ENCODE results near the gene ZBTB20. TPM values are rescaled to one million over a fixed set of nuclear protein-coding genes. Genes with fewer than 3 reads are reported as not detected.

Gene ZBTB20
- total RNA-seq, 1 experiment from 2014 or later = 3.7 TPM

GRCh38 chr3:114834175-114834940, 312.7 kb downstream of the ZBTB20 start:
- no peak overlapping the region for H3K27ac ChIP-seq (ENCODE audit: low read length)
- H3K9me3 ChIP-seq (ENCODE audit: low read length) = no peaks in the 10 kb centered on the region
- H3K79me2 ChIP-seq (ENCODE audit: low read length) = no peaks in the 10 kb centered on the region
- H4K20me1 ChIP-seq (ENCODE audit: low read length) = no peaks in the 10 kb centered on the region
- intact Hi-C loops (cut with micrococcal nuclease) = no loop called here
- no peaks in the 10 kb centered on the region for H3K4me1 ChIP-seq (ENCODE audit: insufficient read depth, low read length)
- TF ChIP-seq, protein P1, sequence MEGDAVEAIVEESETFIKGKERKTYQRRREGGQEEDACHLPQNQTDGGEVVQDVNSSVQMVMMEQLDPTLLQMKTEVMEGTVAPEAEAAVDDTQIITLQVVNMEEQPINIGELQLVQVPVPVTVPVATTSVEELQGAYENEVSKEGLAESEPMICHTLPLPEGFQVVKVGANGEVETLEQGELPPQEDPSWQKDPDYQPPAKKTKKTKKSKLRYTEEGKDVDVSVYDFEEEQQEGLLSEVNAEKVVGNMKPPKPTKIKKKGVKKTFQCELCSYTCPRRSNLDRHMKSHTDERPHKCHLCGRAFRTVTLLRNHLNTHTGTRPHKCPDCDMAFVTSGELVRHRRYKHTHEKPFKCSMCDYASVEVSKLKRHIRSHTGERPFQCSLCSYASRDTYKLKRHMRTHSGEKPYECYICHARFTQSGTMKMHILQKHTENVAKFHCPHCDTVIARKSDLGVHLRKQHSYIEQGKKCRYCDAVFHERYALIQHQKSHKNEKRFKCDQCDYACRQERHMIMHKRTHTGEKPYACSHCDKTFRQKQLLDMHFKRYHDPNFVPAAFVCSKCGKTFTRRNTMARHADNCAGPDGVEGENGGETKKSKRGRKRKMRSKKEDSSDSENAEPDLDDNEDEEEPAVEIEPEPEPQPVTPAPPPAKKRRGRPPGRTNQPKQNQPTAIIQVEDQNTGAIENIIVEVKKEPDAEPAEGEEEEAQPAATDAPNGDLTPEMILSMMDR (conservative IDR thresholded peaks at IDR 0.05; ENCODE audit: low read depth, low read length) = no peak
- TF ChIP-seq EZH2 (IDR thresholded peaks at IDR 0.05; ENCODE audit: low read length, unreplicated experiment) (no peak), EZH2phosphoT487 (IDR thresholded peaks at IDR 0.05; ENCODE audit: borderline replicate concordance, low read length) (no peak)
- H3K9me2 ChIP-seq (replicated peaks; ENCODE audit: low read length) = no peaks in the 10 kb centered on the region
- H3K36me3 ChIP-seq (ENCODE audit: low read depth, low read length) = no peaks in the 10 kb centered on the region
- no peak overlapping the region for H3K4me2 ChIP-seq (ENCODE audit: low read length)
- H3F3A ChIP-seq (ENCODE audit: low read length, unreplicated experiment) = no peaks in the 10 kb centered on the region
- no peaks in the 10 kb centered on the region for H3K27me3 ChIP-seq (ENCODE audit: low read length)
- H3K9ac ChIP-seq (ENCODE audit: low read length) = no peak overlapping the region
- no peak overlapping the region for H3K4me3 ChIP-seq (ENCODE audit: low read length)
- POLR2A ChIA-PET (ENCODE audit: unreplicated experiment) = no interaction called here
- CTCF ChIA-PET = no interaction called here
- H2AFZ ChIP-seq (ENCODE audit: low read length) = no peak overlapping the region
- ATAC-seq (no peak), DNase-seq (no peak)
- no TSS peak for BruUV-seq (replicated peaks)

GRCh38 chr3:114831861-114832260, 315.2 kb downstream of the ZBTB20 start:
- POLR2A ChIA-PET (ENCODE audit: unreplicated experiment) = no interaction called here
- Histone ChIP-seq H3K4me3 (ENCODE audit: low read length) (no peak overlapping the region), H3K9me2 (replicated peaks; ENCODE audit: low read length) (no peaks in the 10 kb centered on the region), H2AFZ (ENCODE audit: low read length) (no peak overlapping the region), H3K27me3 (ENCODE audit: low read length) (no peaks in the 10 kb centered on the region), H3K9me3 (ENCODE audit: low read length) (no peaks in the 10 kb centered on the region), H3F3A (ENCODE audit: low read length, unreplicated experiment) (no peaks in the 10 kb centered on the region), H3K4me1 (ENCODE audit: insufficient read depth, low read length) (no peaks in the 10 kb centered on the region), H3K27ac (ENCODE audit: low read length) (no peak overlapping the region), H3K79me2 (ENCODE audit: low read length) (no peaks in the 10 kb centered on the region), H3K4me2 (ENCODE audit: low read length) (no peak overlapping the region), H3K36me3 (ENCODE audit: low read depth, low read length) (no peaks in the 10 kb centered on the region), H3K9ac (ENCODE audit: low read length) (no peak overlapping the region), H4K20me1 (ENCODE audit: low read length) (no peaks in the 10 kb centered on the region)
- CTCF ChIA-PET = no interaction called here
- ATAC-seq (no peak), DNase-seq (no peak)
- TF ChIP-seq EZH2 (IDR thresholded peaks at IDR 0.05; ENCODE audit: low read length, unreplicated experiment) = no peak
- TF ChIP-seq, protein P1 (conservative IDR thresholded peaks at IDR 0.05; ENCODE audit: low read depth, low read length) = no peak
- no peak for TF ChIP-seq EZH2phosphoT487 (IDR thresholded peaks at IDR 0.05; ENCODE audit: borderline replicate concordance, low read length)
- no TSS peak for BruUV-seq (replicated peaks)
- intact Hi-C loops (cut with micrococcal nuclease) = no loop called here

DNA sequence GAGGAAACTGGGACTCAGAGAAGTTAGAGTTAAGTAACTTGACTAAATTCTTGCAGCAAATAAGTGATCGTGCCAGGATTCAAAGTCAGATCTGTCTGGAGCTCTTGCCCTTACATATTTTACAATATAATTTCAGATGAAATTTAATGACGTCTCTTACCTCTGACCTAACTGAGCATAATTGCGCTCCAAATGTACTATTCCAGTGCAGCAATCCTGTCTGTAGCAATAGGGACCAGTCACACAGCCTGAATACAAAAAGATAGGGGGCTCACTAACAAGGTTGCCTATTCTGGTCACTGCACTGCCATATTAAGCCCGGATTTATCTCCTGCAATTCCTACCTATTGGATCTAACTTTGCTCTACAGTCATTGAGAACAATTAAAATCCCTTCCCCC, 316.4 kb downstream of the ZBTB20 start:
- no peak overlapping the region for H2AFZ ChIP-seq (ENCODE audit: low read length)
- ChIA-PET CTCF (interaction anchor here (0.6 kb wide), 1 partner anchor 714 kb away, joined by 3 read pairs; no protein-coding TSS in a partner anchor), POLR2A (ENCODE audit: unreplicated experiment) (no interaction called here)
- no peak overlapping the region for H3K4me2 ChIP-seq (ENCODE audit: low read length)
- H3K79me2 ChIP-seq (ENCODE audit: low read length) = no peaks in the 10 kb centered on the region
- TF ChIP-seq EZH2 (IDR thresholded peaks at IDR 0.05; ENCODE audit: low read length, unreplicated experiment) (no peak), EZH2phosphoT487 (IDR thresholded peaks at IDR 0.05; ENCODE audit: borderline replicate concordance, low read length) (no peak)
- TF ChIP-seq, protein P1 (conservative IDR thresholded peaks at IDR 0.05; ENCODE audit: low read depth, low read length) = no peak
- no peaks in the 10 kb centered on the region for H4K20me1 ChIP-seq (ENCODE audit: low read length)
- H3K36me3 ChIP-seq (ENCODE audit: low read depth, low read length) = no peaks in the 10 kb centered on the region
- no peaks in the 10 kb centered on the region for H3K27me3 ChIP-seq (ENCODE audit: low read length)
- H3K4me3 ChIP-seq (ENCODE audit: low read length) = no peak overlapping the region
- no peaks in the 10 kb centered on the region for H3K9me3 ChIP-seq (ENCODE audit: low read length)
- intact Hi-C loops (cut with micrococcal nuclease) = no loop called here
- no peak overlapping the region for H3K27ac ChIP-seq (ENCODE audit: low read length)
- no peak for DNase-seq
- no peaks in the 10 kb centered on the region for H3K9me2 ChIP-seq (replicated peaks; ENCODE audit: low read length)
- H3F3A ChIP-seq (ENCODE audit: low read length, unreplicated experiment) = no peaks in the 10 kb centered on the region
- no TSS peak for BruUV-seq (replicated peaks)
- H3K9ac ChIP-seq (ENCODE audit: low read length) = no peak overlapping the region
- no peaks in the 10 kb centered on the region for H3K4me1 ChIP-seq (ENCODE audit: insufficient read depth, low read length)
- ATAC-seq = no peak

All from PC-3 (cell line).